Caco-2 (cell line): ENCODE data around the gene MKX. TPM values are rescaled to one million over a fixed set of nuclear protein-coding genes. Genes with fewer than 3 reads are reported as not detected.

ENCODE experiments used
- BruUV-seq: library from RNA; stranded (reverse); fragments of 400-500 nt; replicated peaks from 2 replicates; lab custom pipeline; 2021; lab: Mats Ljungman, UMichigan
- CTCF ChIA-PET: fragments of 300-600 bp; sonication (Branson Sonifier 250); formaldehyde crosslinking; loops from one replicate; lab custom pipeline; 2022; ENCODE audit warnings: antibody characterized with exemption; lab: Charles Lee
- POLR2A ChIA-PET: fragments of 300-600 bp; sonication (Branson Sonifier 250); formaldehyde crosslinking; loops from one replicate; lab custom pipeline; 2022; ENCODE audit warnings: antibody characterized with exemption; lab: Charles Lee
- DNase-seq, 2 experiments: peaks; one replicate each; pipeline versions ENCODE4 v3.0.0 to v3.0.0-alpha.2; 2020 to 2022
- H3K27me3 ChIP-seq: replicated peaks from 2 replicates; pipeline ENCODE4 v1.6.0; 2011; ENCODE audit warnings: low read length; ENCODE audit not compliant: control insufficient read depth, insufficient read depth
- H3K36me3 ChIP-seq: 2 replicates; pipeline ENCODE4 v1.5.1; 2011; ENCODE audit warnings: low read length; ENCODE audit not compliant: control insufficient read depth, insufficient read depth
- H3K4me1 ChIP-seq: fragments of 250-450 bp; sonication (Bioruptor Pico); 2 replicates; pipeline ENCODE4 v1.5.1; 2020; ENCODE audit warnings: mild to moderate bottlenecking
- H3K4me3 ChIP-seq: 2 replicates; pipeline ENCODE4 v1.5.1; 2011; ENCODE audit warnings: low read depth, mild to moderate bottlenecking, control low read depth, low read length
- H3K9me3 ChIP-seq: fragments of 250-450 bp; sonication (Bioruptor Pico); 2 replicates; pipeline ENCODE4 v1.5.1; 2020; ENCODE audit warnings: mild to moderate bottlenecking, moderate library complexity
- H3K27ac Mint-ChIP-seq: one replicate; pipeline ENCODE4 v1.8.0; 2022; ENCODE audit warnings: mixed read lengths; ENCODE audit not compliant: unreplicated experiment
- H3K27me3 Mint-ChIP-seq: one replicate; pipeline ENCODE4 v1.8.0; 2022; ENCODE audit warnings: mixed read lengths; ENCODE audit not compliant: insufficient read depth, unreplicated experiment
- H3K36me3 Mint-ChIP-seq: one replicate; pipeline ENCODE4 v1.8.0; 2022; ENCODE audit warnings: mild to moderate bottlenecking, mixed read lengths; ENCODE audit not compliant: insufficient read depth, unreplicated experiment
- H3K4me1 Mint-ChIP-seq: one replicate; pipeline ENCODE4 v1.8.0; 2022; ENCODE audit warnings: low read depth, mixed read lengths; ENCODE audit not compliant: unreplicated experiment
- H3K4me3 Mint-ChIP-seq: one replicate; pipeline ENCODE4 v1.8.0; 2022; ENCODE audit warnings: mild to moderate bottlenecking, moderate library complexity, mixed read lengths; ENCODE audit not compliant: unreplicated experiment
- H3K9me3 Mint-ChIP-seq: one replicate; pipeline ENCODE4 v1.8.0; 2022; ENCODE audit warnings: mixed read lengths; ENCODE audit not compliant: unreplicated experiment
- CTCF ChIP-seq, 2 experiments: fragments of 200-600 bp in 1 of 2; IDR thresholded peaks; 1 replicate in 1 of 2; 2 replicates in 1 of 2; pipeline versions ENCODE4 v1.5.1 to v1.8.0; 2011 to 2022; ENCODE audit warnings: antibody characterized with exemption in 1 of 2, control low read depth in 1 of 2, inconsistent platforms in 1 of 2, low read depth in 1 of 2, low read length in 1 of 2, mild to moderate bottlenecking in 1 of 2, moderate library complexity in 1 of 2; ENCODE audit not compliant: insufficient read depth in 1 of 2, severe bottlenecking in 1 of 2, unreplicated experiment in 1 of 2
- intact Hi-C: fragments of 100-400 bp; cut with micrococcal nuclease; formaldehyde crosslinking; loops from one replicate; pipeline ENCODE4 v1.10.0; 2022; ENCODE audit not compliant: unreplicated experiment
- total RNA-seq: library from RNA; stranded (reverse); gene quantifications from 2 replicates; pipeline ENCODE4 v1.2.3, GENCODE V29; 2022

The MKX gene
- total RNA-seq, 1 experiment from 2014 or later: 0.64 TPM

GRCh38 chr10:27760867-27761266 is 15.2 kb upstream of the MKX start:
- no peak overlapping the region for H3K4me3 Mint-ChIP-seq
- CTCF ChIA-PET: interaction anchor here (0.6 kb wide), 1 partner anchor 481 kb away, joined by 4 read pairs; no protein-coding TSS in a partner anchor
- H3K4me3 ChIP-seq: no peak overlapping the region
- POLR2A ChIA-PET: no interaction called here
- no peaks in the 10 kb centered on the region for H3K9me3 ChIP-seq
- DNase-seq: no peak
- H3K9me3 Mint-ChIP-seq: no peaks in the 10 kb centered on the region
- no TSS peak for BruUV-seq
- H3K36me3 Mint-ChIP-seq: no peaks in the 10 kb centered on the region
- no peak for TF ChIP-seq CTCF (IDR thresholded peaks at IDR 0.05; ENCODE audit: insufficient read depth in 1 of 2, low read depth in 1 of 2, low read length in 1 of 2, severe bottlenecking in 1 of 2, unreplicated experiment in 1 of 2)
- H3K4me1 Mint-ChIP-seq: no peaks in the 10 kb centered on the region
- intact Hi-C loops: no loop called here
- H3K27me3 ChIP-seq: 0 out of 2 replicates have a peak, but pooled peaks cover 2% of the 10 kb centered on the region
- no peaks in the 10 kb centered on the region for H3K36me3 ChIP-seq
- no peak overlapping the region for H3K27ac Mint-ChIP-seq
- H3K4me1 ChIP-seq: no peaks in the 10 kb centered on the region
- peaks cover 14% of the 10 kb centered on the region for H3K27me3 Mint-ChIP-seq

- no peaks in the 10 kb centered on the region for H3K9me3 ChIP-seq
- H3K4me3 ChIP-seq: no peak overlapping the region
- no peaks in the 10 kb centered on the region for H3K4me1 ChIP-seq
- no peaks in the 10 kb centered on the region for H3K36me3 ChIP-seq
- H3K27me3 ChIP-seq: 0 out of 2 replicates have a peak, but pooled peaks cover 2% of the 10 kb centered on the region
- BruUV-seq: no TSS peak
- ChIA-PET CTCF (no interaction called here), POLR2A (no interaction called here)
- intact Hi-C loops: no loop called here
- H3K36me3 Mint-ChIP-seq: no peaks in the 10 kb centered on the region
- no peak overlapping the region for H3K27ac Mint-ChIP-seq
- TF ChIP-seq CTCF (IDR thresholded peaks at IDR 0.05; ENCODE audit: insufficient read depth in 1 of 2, low read depth in 1 of 2, low read length in 1 of 2, severe bottlenecking in 1 of 2, unreplicated experiment in 1 of 2): no peak
- H3K4me3 Mint-ChIP-seq: no peak overlapping the region
- H3K27me3 Mint-ChIP-seq: peaks cover 11% of the 10 kb centered on the region
- no peaks in the 10 kb centered on the region for H3K4me1 Mint-ChIP-seq
- no peak for DNase-seq
- no peaks in the 10 kb centered on the region for H3K9me3 Mint-ChIP-seq
These were observed 14.1 kb upstream of the MKX start for GRCh38 chr10:27759483-27760272.

DNA sequence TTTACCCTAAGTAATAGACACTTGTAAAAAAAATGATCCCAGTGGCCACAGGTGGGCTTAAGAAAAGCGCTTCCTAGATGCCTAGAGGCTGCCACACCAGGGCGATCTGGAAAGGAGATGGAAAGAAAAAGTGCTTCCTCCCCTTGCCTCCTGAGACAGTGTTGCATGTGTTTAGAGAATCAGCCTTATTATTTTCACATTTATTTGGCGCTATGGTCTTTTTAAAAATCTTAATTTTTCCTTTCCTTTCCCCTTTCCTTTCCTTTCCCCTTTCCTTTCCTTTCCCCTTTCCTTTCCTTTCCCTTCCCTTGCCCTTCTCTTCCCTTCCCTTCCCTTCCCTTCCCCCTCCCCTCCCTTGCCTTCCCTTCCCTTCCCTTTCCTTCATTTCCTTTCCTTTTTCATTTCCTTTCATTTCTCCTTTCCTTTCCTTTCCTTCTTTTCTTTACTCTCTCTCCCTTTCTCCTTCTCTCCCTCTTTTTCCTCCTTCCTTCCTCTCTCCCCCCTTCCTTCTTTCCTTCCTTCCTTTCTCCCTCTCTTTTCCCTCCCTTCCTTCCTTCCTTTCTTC is 7.1 kb upstream of the MKX start:
- H3K4me1 Mint-ChIP-seq: no peaks in the 10 kb centered on the region
- ChIA-PET CTCF (no interaction called here), POLR2A (no interaction called here)
- BruUV-seq: no TSS peak
- no peaks in the 10 kb centered on the region for H3K9me3 Mint-ChIP-seq
- H3K9me3 ChIP-seq: no peaks in the 10 kb centered on the region
- DNase-seq: no peak
- H3K36me3 Mint-ChIP-seq: no peaks in the 10 kb centered on the region
- intact Hi-C loops: no loop called here
- H3K4me1 ChIP-seq: no peaks in the 10 kb centered on the region
- no peak overlapping the region for H3K4me3 ChIP-seq
- H3K4me3 Mint-ChIP-seq: no peak overlapping the region
- peaks cover 33% of the 10 kb centered on the region for H3K27me3 Mint-ChIP-seq
- no peaks in the 10 kb centered on the region for H3K27me3 ChIP-seq
- no peak overlapping the region for H3K27ac Mint-ChIP-seq
- no peak for TF ChIP-seq CTCF (IDR thresholded peaks at IDR 0.05; ENCODE audit: insufficient read depth in 1 of 2, low read depth in 1 of 2, low read length in 1 of 2, severe bottlenecking in 1 of 2, unreplicated experiment in 1 of 2)
- H3K36me3 ChIP-seq: no peaks in the 10 kb centered on the region
